HepG2 (cell line): Measurements from ENCODE around the gene RPS5. TPM values are rescaled to one million over a fixed set of nuclear protein-coding genes. Genes with fewer than 3 reads are reported as not detected.

Source experiments
- BRF2 ChIP-seq: sonication (generic); formaldehyde crosslinking; IDR thresholded peaks from 2 replicates; pipeline ENCODE4 v1.8.1; 2022; ENCODE audit warnings: mild to moderate bottlenecking, missing genetic modification reagents
- HMGA1 ChIP-seq: sonication (generic); formaldehyde crosslinking; conservative IDR thresholded peaks from 2 replicates; pipeline ENCODE4 v1.4.0; 2020; ENCODE audit warnings: missing genetic modification reagents
- IKZF5 ChIP-seq: IDR thresholded peaks from 2 replicates; pipeline ENCODE4 v1.6.1; 2018; ENCODE audit warnings: missing genetic modification reagents, mild to moderate bottlenecking, missing compliant biosample characterization
- ISL2 ChIP-seq: sonication (generic); formaldehyde crosslinking; IDR thresholded peaks from 2 replicates; pipeline ENCODE4 v1.5.0; 2020; ENCODE audit warnings: missing genetic modification reagents
- KLF15 ChIP-seq: sonication (generic); formaldehyde crosslinking; IDR thresholded peaks from 2 replicates; pipeline ENCODE4 v1.8.1; 2023; ENCODE audit warnings: borderline replicate concordance, mild to moderate bottlenecking, inconsistent platforms, missing genetic modification reagents, mixed read lengths
- MAF1 ChIP-seq: sonication (generic); formaldehyde crosslinking; IDR thresholded peaks from 2 replicates; pipeline ENCODE4 v1.5.0; 2020; ENCODE audit warnings: missing genetic modification reagents, borderline replicate concordance
- NCOA5 ChIP-seq: sonication (generic); formaldehyde crosslinking; IDR thresholded peaks from 2 replicates; pipeline ENCODE4 v1.4.0; 2020; ENCODE audit warnings: missing genetic modification reagents
- SMAD9 ChIP-seq: sonication (generic); formaldehyde crosslinking; IDR thresholded peaks from 2 replicates; pipeline ENCODE4 v1.5.1; 2020; ENCODE audit warnings: mild to moderate bottlenecking, missing genetic modification reagents
- SUZ12 ChIP-seq: fragments of 150-350 bp; IDR thresholded peaks from 2 replicates; pipeline ENCODE4 v1.6.1; 2014; ENCODE audit warnings: low read depth, low read length
- TAF15 ChIP-seq: fragments of 200-400 bp; formaldehyde crosslinking; IDR thresholded peaks from one replicate; pipeline ENCODE4 v1.6.1; 2018; ENCODE audit warnings: mild to moderate bottlenecking, low read depth, low read length; ENCODE audit not compliant: poor library complexity, severe bottlenecking
- TCF7L2 ChIP-seq: IDR thresholded peaks from 2 replicates; pipeline ENCODE4 v1.6.1; 2011; ENCODE audit warnings: mild to moderate bottlenecking, low read depth, low read length, moderate library complexity
- TEAD3 ChIP-seq: optimal IDR thresholded peaks from 2 replicates; pipeline ENCODE3; 2016; ENCODE audit warnings: borderline replicate concordance
- TP53 ChIP-seq: sonication (generic); formaldehyde crosslinking; conservative IDR thresholded peaks from 2 replicates; pipeline ENCODE4 v1.4.0; 2020; ENCODE audit warnings: missing genetic modification reagents
- TRAFD1 ChIP-seq: sonication (generic); formaldehyde crosslinking; IDR thresholded peaks from 2 replicates; pipeline ENCODE4 v1.5.1; 2020; ENCODE audit warnings: missing genetic modification reagents, mild to moderate bottlenecking, borderline replicate concordance
- ZBTB42 ChIP-seq: sonication (generic); formaldehyde crosslinking; IDR thresholded peaks from 2 replicates; pipeline ENCODE4 v1.5.0; 2020; ENCODE audit warnings: mild to moderate bottlenecking, missing genetic modification reagents
- ZNF317 ChIP-seq: sonication (generic); formaldehyde crosslinking; IDR thresholded peaks from 2 replicates; pipeline ENCODE4 v1.5.0; 2020; ENCODE audit warnings: mild to moderate bottlenecking, missing genetic modification reagents
- ZNF34 ChIP-seq: sonication (generic); formaldehyde crosslinking; IDR thresholded peaks from 2 replicates; pipeline ENCODE4 v1.4.0; 2020; ENCODE audit warnings: mild to moderate bottlenecking, missing genetic modification reagents, borderline replicate concordance
- ZNF350 ChIP-seq: sonication (generic); formaldehyde crosslinking; IDR thresholded peaks from 2 replicates; pipeline ENCODE4 v1.4.0; 2020; ENCODE audit warnings: mild to moderate bottlenecking, low read depth, missing genetic modification reagents, borderline replicate concordance
- ZNF547 ChIP-seq: sonication (generic); formaldehyde crosslinking; IDR thresholded peaks from 2 replicates; pipeline ENCODE4 v1.5.1; 2020; ENCODE audit warnings: mild to moderate bottlenecking, missing genetic modification reagents
- ZNF749 ChIP-seq: sonication (generic); formaldehyde crosslinking; IDR thresholded peaks from 2 replicates; pipeline ENCODE4 v1.8.0; 2022; ENCODE audit warnings: mild to moderate bottlenecking, missing genetic modification reagents, moderate library complexity, borderline replicate concordance
- ZNF770 ChIP-seq: sonication (generic); formaldehyde crosslinking; IDR thresholded peaks from 2 replicates; pipeline ENCODE4 v1.5.0; 2020; ENCODE audit warnings: mild to moderate bottlenecking, missing genetic modification reagents
- polyA plus RNA-seq, 8 experiments: library from polyadenylated mRNA; depleted of rRNA in 3 of 8; stranded (reverse) in 7 of 8; unstranded in 1 of 8; fragments of >200 nt; fragmentation: Illumina TruSeq in 4 of 8; extraction: Trizol in 4 of 8; gene quantifications; 2 replicates each; pipeline versions ENCODE4 v1.2.1 to v1.2.3, GENCODE V29; 2011 to 2016; ENCODE audit warnings: low read depth in 4 of 8, missing spikeins in 1 of 8, mixed read lengths in 1 of 8; ENCODE audit not compliant: insufficient read depth in 1 of 8
- total RNA-seq, 5 experiments: library from RNA; depleted of rRNA; stranded (reverse); fragments of >200 nt; fragmentation: Illumina TruSeq; extraction: Trizol; gene quantifications; 2 replicates each; pipeline ENCODE4 v1.2.3, GENCODE V29; 2016; ENCODE audit warnings: low read depth in 1 of 5
- TF ChIP-seq, protein P1 (sequence below): sonication (generic); formaldehyde crosslinking; IDR thresholded peaks from 2 replicates; pipeline ENCODE4 v1.4.0; 2020; ENCODE audit warnings: missing genetic modification reagents

The RPS5 gene
- total and polyA plus RNA-seq, 2 of the 13 experiments (the other 11 are each of a cell fraction or from before 2014, with no cell fraction given), result 1,544 to 4,408 TPM

DNA sequence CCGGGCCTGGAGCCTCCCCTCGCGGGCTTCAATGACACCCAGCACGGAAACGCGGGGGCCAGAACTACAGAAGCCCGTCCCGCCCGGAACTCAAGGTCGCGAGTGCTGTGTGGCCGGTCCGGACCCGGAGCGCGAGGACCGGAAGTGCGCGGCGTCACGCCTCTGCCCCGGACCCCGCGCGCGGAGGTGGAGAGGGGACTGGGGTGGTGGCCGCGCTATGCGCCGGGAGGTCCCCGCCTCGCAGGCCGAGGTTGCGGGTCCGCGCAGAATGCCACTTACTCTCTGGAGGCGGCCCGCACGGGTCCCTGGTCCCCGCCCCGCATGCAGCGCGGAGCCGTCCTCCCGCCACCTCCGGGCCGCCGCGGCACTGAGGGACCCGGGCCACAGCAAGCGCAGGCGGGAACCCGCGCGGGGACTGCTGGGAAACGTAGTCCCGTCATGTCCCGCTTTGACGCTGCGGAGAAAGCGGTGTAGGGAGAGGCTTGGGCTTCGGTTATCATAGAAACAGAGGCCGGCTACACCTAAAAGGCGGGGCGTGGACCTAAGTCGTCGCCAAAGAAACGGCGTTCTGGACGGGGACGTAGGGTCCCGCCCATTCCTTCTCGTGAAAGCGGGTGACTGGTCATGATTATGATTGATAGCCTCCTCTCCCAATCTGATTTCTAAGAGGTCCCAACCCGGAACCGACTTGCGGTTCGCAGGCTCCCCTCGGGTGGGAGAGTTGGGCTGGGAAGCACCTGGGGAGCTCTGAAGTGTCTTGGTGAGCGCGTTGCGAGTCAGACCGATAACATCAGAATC is 6.2 kb upstream of the RPS5 start, which contains the start of gene ZNF837 (continued):
- TF ChIP-seq SUZ12, result peak; percentile 47
- no peak for TF ChIP-seq TCF7L2
- TF ChIP-seq, protein P1, sequence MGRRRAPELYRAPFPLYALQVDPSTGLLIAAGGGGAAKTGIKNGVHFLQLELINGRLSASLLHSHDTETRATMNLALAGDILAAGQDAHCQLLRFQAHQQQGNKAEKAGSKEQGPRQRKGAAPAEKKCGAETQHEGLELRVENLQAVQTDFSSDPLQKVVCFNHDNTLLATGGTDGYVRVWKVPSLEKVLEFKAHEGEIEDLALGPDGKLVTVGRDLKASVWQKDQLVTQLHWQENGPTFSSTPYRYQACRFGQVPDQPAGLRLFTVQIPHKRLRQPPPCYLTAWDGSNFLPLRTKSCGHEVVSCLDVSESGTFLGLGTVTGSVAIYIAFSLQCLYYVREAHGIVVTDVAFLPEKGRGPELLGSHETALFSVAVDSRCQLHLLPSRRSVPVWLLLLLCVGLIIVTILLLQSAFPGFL (CRISPR knock-in tag), result 0 out of 2 replicates have a peak, but pooled peaks have one; percentile 61
- TF ChIP-seq ZNF770, result 0 out of 2 replicates have a peak, but pooled peaks have one; percentile 45
- no peak for TF ChIP-seq HMGA1 (CRISPR knock-in tag)
- TF ChIP-seq TRAFD1 (CRISPR knock-in tag), result peak; percentile 92; the same call in 1 of the 2 replicates
- TF ChIP-seq MAF1, result peak; percentile 82; the same call in 1 of the 2 replicates
- no peak for TF ChIP-seq SMAD9
- 0 out of 2 replicates have a peak, but pooled peaks have one; percentile 37 for TF ChIP-seq BRF2 (CRISPR knock-in tag)
- TF ChIP-seq ZNF749 (CRISPR knock-in tag), result 0 out of 2 replicates have a peak, but pooled peaks have one; percentile 67
- TF ChIP-seq TEAD3 (CRISPR knock-in tag), result peak; percentile 76
- peak; percentile 91 for TF ChIP-seq ZNF547 (CRISPR knock-in tag)
- peak; percentile 83 for TF ChIP-seq TP53 (CRISPR knock-in tag)
- 0 out of 2 replicates have a peak, but pooled peaks have one; percentile 34 for TF ChIP-seq ZNF317 (CRISPR knock-in tag)
- 0 out of 2 replicates have a peak, but pooled peaks have one; percentile 91 for TF ChIP-seq ZNF34
- TF ChIP-seq ISL2 (CRISPR knock-in tag), result peak; percentile 88
- 0 out of 2 replicates have a peak, but pooled peaks have one; percentile 64 for TF ChIP-seq KLF15
- TF ChIP-seq NCOA5 (CRISPR knock-in tag), result no peak
- TF ChIP-seq ZBTB42 (CRISPR knock-in tag), result peak; percentile 60; the same call in 1 of the 2 replicates
- TF ChIP-seq ZNF350 (CRISPR knock-in tag), result peak; percentile 85
- TF ChIP-seq TAF15, result no peak
- TF ChIP-seq IKZF5 (CRISPR knock-in tag), result peak; percentile 83
